ENCODE data around the gene RASSF5.

RASSF5 gene

DNA sequence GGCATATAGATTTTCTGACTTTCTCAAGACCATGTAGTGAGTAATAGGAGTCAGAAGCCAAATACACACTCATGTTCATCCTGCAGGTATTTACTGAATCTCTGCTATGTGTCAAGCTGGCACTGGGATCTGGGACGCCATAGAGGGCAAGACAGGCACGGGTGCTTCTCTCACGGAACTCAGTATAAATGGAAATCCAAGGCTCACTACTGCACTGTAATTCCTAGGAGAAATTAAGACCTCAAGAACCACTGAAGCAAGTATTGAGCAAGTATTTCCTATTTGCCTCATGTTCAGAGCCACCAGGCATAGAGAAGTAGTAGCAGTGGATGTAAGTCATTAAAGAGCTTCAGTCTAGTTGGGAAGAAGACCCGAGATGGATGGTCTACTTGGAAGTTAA is 66.0 kb downstream of the RASSF5 start:
- no peak for TF ChIP-seq CTCF (IDR thresholded peaks at IDR 0.05; ENCODE audit: low read depth, low read length, missing control alignments)
- Histone ChIP-seq H3K4me3 (ENCODE audit: low read depth, low read length) (no peak overlapping the region), H3K36me3 (replicated peaks) (no peaks in the 10 kb centered on the region), H3K27ac (no peak overlapping the region), H3K27me3 (replicated peaks) (no peaks in the 10 kb centered on the region)
- in situ Hi-C loops (cut with HindIII; ENCODE audit: low pct_ligation_motif_present, low sequenced_read_pairs) = no loop called here
- DNase-seq = no peak

GRCh38 chr1:206573762-206574161 is 66.4 kb downstream of the RASSF5 start:
- Histone ChIP-seq H3K27ac (no peak overlapping the region), H3K36me3 (replicated peaks) (no peaks in the 10 kb centered on the region), H3K4me3 (ENCODE audit: low read depth, low read length) (no peak overlapping the region), H3K27me3 (replicated peaks) (no peaks in the 10 kb centered on the region)
- TF ChIP-seq CTCF (IDR thresholded peaks at IDR 0.05; ENCODE audit: low read depth, low read length, missing control alignments) = no peak
- DNase-seq = no peak
- in situ Hi-C loops (cut with HindIII; ENCODE audit: low pct_ligation_motif_present, low sequenced_read_pairs) = no loop called here

DNA sequence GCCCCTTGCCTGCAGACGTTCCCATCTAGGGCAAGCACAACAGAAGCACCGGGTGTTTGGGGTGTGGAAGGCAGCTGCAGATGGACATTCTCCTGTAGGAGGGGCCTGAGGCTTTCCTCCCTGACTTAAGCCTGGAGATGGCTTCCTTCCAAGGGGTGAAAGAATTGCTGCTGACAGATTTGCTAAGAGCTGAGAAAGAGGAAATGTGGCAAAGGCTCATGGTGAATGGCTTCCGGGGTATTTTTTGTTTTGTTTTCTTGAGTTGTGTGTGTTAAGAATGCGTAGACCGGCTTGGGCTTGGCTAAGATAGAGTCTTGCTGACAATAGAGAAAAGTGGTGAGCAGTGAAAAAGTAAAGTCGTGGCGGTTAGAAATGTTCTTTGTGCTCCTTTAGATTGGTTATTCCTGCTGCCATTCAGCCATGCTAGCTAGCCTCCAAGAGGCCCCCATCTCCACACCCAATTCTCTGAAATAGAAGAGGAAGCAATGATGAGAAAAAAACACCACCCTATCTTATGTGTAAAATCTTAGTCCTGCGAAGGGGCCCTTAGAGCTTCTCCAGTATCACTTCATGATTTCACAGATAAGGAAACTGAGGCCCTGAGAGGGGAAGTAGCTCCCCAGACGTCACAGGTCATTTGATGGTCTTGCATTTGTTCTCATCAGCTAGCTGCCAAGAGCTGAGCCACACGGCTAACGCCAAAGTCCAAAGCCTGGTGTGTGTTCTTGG is 68.0 kb downstream of the RASSF5 start:
- Histone ChIP-seq H3K27me3 (replicated peaks) (no peaks in the 10 kb centered on the region), H3K4me3 (ENCODE audit: low read depth, low read length) (no peak overlapping the region), H3K27ac (no peak overlapping the region), H3K36me3 (replicated peaks) (no peaks in the 10 kb centered on the region)
- no peak for TF ChIP-seq CTCF (IDR thresholded peaks at IDR 0.05; ENCODE audit: low read depth, low read length, missing control alignments)
- in situ Hi-C loops (cut with HindIII; ENCODE audit: low pct_ligation_motif_present, low sequenced_read_pairs) = loop anchor here (25.0 kb wide), 1 partner anchor 88 kb away; no protein-coding TSS in a partner anchor
- DNase-seq = peak; percentile 32

- in situ Hi-C loops (cut with HindIII; ENCODE audit: low pct_ligation_motif_present, low sequenced_read_pairs) = loop anchor here (25.0 kb wide), 1 partner anchor 89 kb away; no protein-coding TSS in a partner anchor
- DNase-seq = no peak
- no peak overlapping the region for H3K27ac ChIP-seq
- no peak for TF ChIP-seq CTCF (IDR thresholded peaks at IDR 0.05; ENCODE audit: low read depth, low read length, missing control alignments)
- H3K27me3 ChIP-seq (replicated peaks) = no peaks in the 10 kb centered on the region
- no peaks in the 10 kb centered on the region for H3K36me3 ChIP-seq (replicated peaks)
- no peak overlapping the region for H3K4me3 ChIP-seq (ENCODE audit: low read depth, low read length)
These were observed 68.8 kb downstream of the RASSF5 start for GRCh38 chr1:206575894-206576737.

- in situ Hi-C loops (cut with HindIII; ENCODE audit: low pct_ligation_motif_present, low sequenced_read_pairs) = loop anchor here (25.0 kb wide), 1 partner anchor 90 kb away; no protein-coding TSS in a partner anchor
- TF ChIP-seq CTCF (IDR thresholded peaks at IDR 0.05; ENCODE audit: low read depth, low read length, missing control alignments) = no peak
- no peak overlapping the region for H3K27ac ChIP-seq
- H3K27me3 ChIP-seq (replicated peaks) = no peaks in the 10 kb centered on the region
- H3K36me3 ChIP-seq (replicated peaks) = no peaks in the 10 kb centered on the region
- DNase-seq = no peak
- no peak overlapping the region for H3K4me3 ChIP-seq (ENCODE audit: low read depth, low read length)
These were observed 70.3 kb downstream of the RASSF5 start for GRCh38 chr1:206577626-206578025.
